Measurements from ENCODE around the gene SMTN.

Gene SMTN

GRCh38 chr22:31135706-31136105 lies 54.6 kb downstream of the SMTN start:
- peaks cover 5% of the 10 kb centered on the region; the same call in 1 of the 2 replicates for H3K36me3 ChIP-seq (ENCODE audit: insufficient read depth, low read length)
- no peak for TF ChIP-seq CTCF (IDR thresholded peaks at IDR 0.05; ENCODE audit: low read length)
- TF ChIP-seq EZH2 (IDR thresholded peaks at IDR 0.05; ENCODE audit: borderline replicate concordance, low read length) = no peak
- no peaks in the 10 kb centered on the region for H3K9me2 ChIP-seq (ENCODE audit: low read depth, low read length)
- H3K4me3 ChIP-seq (ENCODE audit: low read depth, low read length, poor library complexity, severe bottlenecking) = no peak overlapping the region
- no peak overlapping the region for H3K27ac ChIP-seq (ENCODE audit: low read depth, low read length, poor library complexity, severe bottlenecking)
- no peak overlapping the region for H3K4me2 ChIP-seq (ENCODE audit: low read length)
- H3K4me1 ChIP-seq (ENCODE audit: insufficient read depth, low read length, severe bottlenecking) = no peaks in the 10 kb centered on the region
- H3K9me3 ChIP-seq (ENCODE audit: low read length) = no peaks in the 10 kb centered on the region
- no peaks in the 10 kb centered on the region for H3K79me2 ChIP-seq (ENCODE audit: insufficient read depth, low read length)
- no peaks in the 10 kb centered on the region for H4K20me1 ChIP-seq (ENCODE audit: insufficient read depth, low read length)
- no peaks in the 10 kb centered on the region for H3F3A ChIP-seq (ENCODE audit: insufficient read depth, low read length)
- H3K9ac ChIP-seq (ENCODE audit: low read length) = no peak overlapping the region
- H3K27me3 ChIP-seq (ENCODE audit: insufficient read depth, low read length) = no peaks in the 10 kb centered on the region
- no peak overlapping the region for H2AFZ ChIP-seq (ENCODE audit: low read length)

- H3K9ac ChIP-seq (ENCODE audit: low read length) = no peak overlapping the region
- H3K9me2 ChIP-seq (ENCODE audit: low read depth, low read length) = no peaks in the 10 kb centered on the region
- H4K20me1 ChIP-seq (ENCODE audit: insufficient read depth, low read length) = no peaks in the 10 kb centered on the region
- TF ChIP-seq CTCF (IDR thresholded peaks at IDR 0.05; ENCODE audit: low read length) = no peak
- TF ChIP-seq EZH2 (IDR thresholded peaks at IDR 0.05; ENCODE audit: borderline replicate concordance, low read length) = no peak
- no peak overlapping the region for H3K4me2 ChIP-seq (ENCODE audit: low read length)
- no peak overlapping the region for H2AFZ ChIP-seq (ENCODE audit: low read length)
- H3K9me3 ChIP-seq (ENCODE audit: low read length) = no peaks in the 10 kb centered on the region
- H3K27me3 ChIP-seq (ENCODE audit: insufficient read depth, low read length) = no peaks in the 10 kb centered on the region
- peaks cover 5% of the 10 kb centered on the region; the same call in 1 of the 2 replicates for H3K36me3 ChIP-seq (ENCODE audit: insufficient read depth, low read length)
- H3F3A ChIP-seq (ENCODE audit: insufficient read depth, low read length) = no peaks in the 10 kb centered on the region
- H3K4me3 ChIP-seq (ENCODE audit: low read depth, low read length, poor library complexity, severe bottlenecking) = no peak overlapping the region
- H3K27ac ChIP-seq (ENCODE audit: low read depth, low read length, poor library complexity, severe bottlenecking) = no peak overlapping the region
- H3K4me1 ChIP-seq (ENCODE audit: insufficient read depth, low read length, severe bottlenecking) = no peaks in the 10 kb centered on the region
- H3K79me2 ChIP-seq (ENCODE audit: insufficient read depth, low read length) = no peaks in the 10 kb centered on the region
These were observed 55.0 kb downstream of the SMTN start for GRCh38 chr22:31136155-31136554.

GRCh38 chr22:31136711-31137110 lies 55.6 kb downstream of the SMTN start:
- Histone ChIP-seq H3K4me2 (ENCODE audit: low read length) (no peak overlapping the region), H2AFZ (ENCODE audit: low read length) (no peak overlapping the region), H3K36me3 (ENCODE audit: insufficient read depth, low read length) (peaks cover 5% of the 10 kb centered on the region; the same call in 1 of the 2 replicates), H3K27ac (ENCODE audit: low read depth, low read length, poor library complexity, severe bottlenecking) (no peak overlapping the region), H3K79me2 (ENCODE audit: insufficient read depth, low read length) (no peaks in the 10 kb centered on the region), H3K9me3 (ENCODE audit: low read length) (no peaks in the 10 kb centered on the region), H3K4me1 (ENCODE audit: insufficient read depth, low read length, severe bottlenecking) (no peaks in the 10 kb centered on the region), H3K9me2 (ENCODE audit: low read depth, low read length) (no peaks in the 10 kb centered on the region), H3K4me3 (ENCODE audit: low read depth, low read length, poor library complexity, severe bottlenecking) (no peak overlapping the region), H3K27me3 (ENCODE audit: insufficient read depth, low read length) (no peaks in the 10 kb centered on the region), H3K9ac (ENCODE audit: low read length) (no peak overlapping the region), H3F3A (ENCODE audit: insufficient read depth, low read length) (no peaks in the 10 kb centered on the region), H4K20me1 (ENCODE audit: insufficient read depth, low read length) (no peaks in the 10 kb centered on the region)
- no peak for TF ChIP-seq EZH2 (IDR thresholded peaks at IDR 0.05; ENCODE audit: borderline replicate concordance, low read length)
- no peak for TF ChIP-seq CTCF (IDR thresholded peaks at IDR 0.05; ENCODE audit: low read length)
